Measurements from ENCODE around the gene SORT1. TPM values are rescaled to one million over a fixed set of nuclear protein-coding genes. Genes with fewer than 3 reads are reported as not detected.

SORT1 gene
- total RNA-seq, 1 experiment from 2014 or later: 56.5 TPM

GRCh38 chr1:109259674-109260557 lies 137.8 kb downstream of the SORT1 start:
- no peak overlapping the region for H3K4me3 ChIP-seq (ENCODE audit: low read depth, low read length, poor library complexity, severe bottlenecking)
- DNase-seq (ENCODE audit: low spot score): no peak
- no peaks in the 10 kb centered on the region for H3K4me1 ChIP-seq (ENCODE audit: insufficient read depth, low read length, poor library complexity, severe bottlenecking)
- intact Hi-C loops (cut with micrococcal nuclease; ENCODE audit: unreplicated experiment): loop anchor here (5.0 kb wide), 2 partner anchors 58 to 272 kb away; no protein-coding TSS in a partner anchor
- no TSS peak for BruUV-seq (replicated peaks)
- H3K27me3 ChIP-seq (replicated peaks; ENCODE audit: insufficient read depth, low read depth, low read length, poor library complexity): no peaks in the 10 kb centered on the region
- TF ChIP-seq EZH2 (IDR thresholded peaks at IDR 0.05; ENCODE audit: borderline replicate concordance, low read depth, low read length, poor library complexity, severe bottlenecking) (no peak), CTCF (conservative IDR thresholded peaks at IDR 0.05; ENCODE audit: low read depth, low read length) (no peak)
- no peaks in the 10 kb centered on the region for H3K9me3 ChIP-seq (ENCODE audit: low read depth, low read length, poor library complexity, severe bottlenecking)
- H3K36me3 ChIP-seq (ENCODE audit: insufficient read depth, low read length, poor library complexity, severe bottlenecking): peaks cover 17% of the 10 kb centered on the region
- no peak overlapping the region for H3K27ac ChIP-seq (ENCODE audit: low read depth, low read length, poor library complexity, severe bottlenecking)
- POLR2A ChIA-PET (ENCODE audit: low non-redundant PET): no interaction called here
- CTCF ChIA-PET: no interaction called here

Other genes starting within 250 kb of the SORT1 start
- 259 and 320 TPM in 2 replicates for gene SARS1, start 184.0 kb downstream of the SORT1 start, total RNA-seq (2021)
- gene CELSR2, start 148.4 kb downstream of the SORT1 start, total RNA-seq (2021): 30.2 and 32.6 TPM in 2 replicates
- 75.0 and 85.2 TPM in 2 replicates for gene PSRC1, start 114.8 kb downstream of the SORT1 start, total RNA-seq (2021)
- not detected in 2 replicates for gene MYBPHL, start 90.9 kb downstream of the SORT1 start, total RNA-seq (2021)
- gene PSMA5, start 28.5 kb upstream of the SORT1 start, total RNA-seq (2021): 189 and 201 TPM in 2 replicates
- 0.09 and 0.13 TPM in 2 replicates for gene SYPL2, start 68.6 kb upstream of the SORT1 start, total RNA-seq (2021)
- 11.0 and 16.3 TPM in 2 replicates for gene ATXN7L2, start 86.0 kb upstream of the SORT1 start, total RNA-seq (2021)
- gene CYB561D1, start 96.2 kb upstream of the SORT1 start, total RNA-seq (2021): 5.7 and 7.3 TPM in 2 replicates
- 1.8 and 2.3 TPM in 2 replicates for gene AMIGO1, start 111.8 kb upstream of the SORT1 start, total RNA-seq (2021)
- gene GPR61, start 142.0 kb upstream of the SORT1 start, total RNA-seq (2021): not detected in 2 replicates
- gene GNAI3, start 150.7 kb upstream of the SORT1 start, total RNA-seq (2021): 11.1 and 12.8 TPM in 2 replicates
- not detected in 2 replicates for gene GNAT2, start 221.7 kb upstream of the SORT1 start, total RNA-seq (2021)
- gene AMPD2, start 221.9 kb upstream of the SORT1 start, total RNA-seq (2021): 119 and 132 TPM in 2 replicates

Data from A673 (cell line).